HepG2 (cell line): Measurements from ENCODE around the gene SLC17A9. TPM values are rescaled to one million over a fixed set of nuclear protein-coding genes. Genes with fewer than 3 reads are reported as not detected.

Source experiments
- AFF4 ChIP-seq: sonication (generic); formaldehyde crosslinking; IDR thresholded peaks from 2 replicates; pipeline ENCODE4 v1.4.0; 2020; ENCODE audit warnings: missing genetic modification reagents
- BRCA1 ChIP-seq: sonication (generic); formaldehyde crosslinking; IDR thresholded peaks from 2 replicates; pipeline ENCODE4 v1.4.0; 2020; ENCODE audit warnings: missing genetic modification reagents
- CERS6 ChIP-seq: sonication (generic); formaldehyde crosslinking; IDR thresholded peaks from 2 replicates; pipeline ENCODE4 v1.5.0; 2020; ENCODE audit warnings: missing genetic modification reagents
- GATAD2A ChIP-seq: IDR thresholded peaks from 2 replicates; pipeline ENCODE4 v1.6.1; 2016
- IKZF4 ChIP-seq: sonication (generic); formaldehyde crosslinking; IDR thresholded peaks from 2 replicates; pipeline ENCODE4 v1.5.1; 2020; ENCODE audit warnings: borderline replicate concordance, mild to moderate bottlenecking, low read depth, missing genetic modification reagents; ENCODE audit errors: not compliant biosample characterization
- KMT2B ChIP-seq: IDR thresholded peaks from 2 replicates; pipeline ENCODE4 v1.6.1; 2016; ENCODE audit warnings: missing genetic modification reagents, missing compliant biosample characterization
- NFKBIZ ChIP-seq: IDR thresholded peaks from 2 replicates; pipeline ENCODE4 v1.6.1; 2018; ENCODE audit warnings: missing genetic modification reagents, missing compliant biosample characterization
- NR2F2 ChIP-seq: IDR thresholded peaks from 2 replicates; pipeline ENCODE4 v1.6.1; 2012; ENCODE audit warnings: low read depth, inconsistent platforms, borderline replicate concordance
- PAWR ChIP-seq: sonication (generic); formaldehyde crosslinking; IDR thresholded peaks from 2 replicates; pipeline ENCODE4 v1.4.0; 2020; ENCODE audit warnings: missing genetic modification reagents, mild to moderate bottlenecking, borderline replicate concordance
- PHF8 ChIP-seq: sonication (generic); formaldehyde crosslinking; IDR thresholded peaks from 2 replicates; pipeline ENCODE4 v1.5.0; 2020; ENCODE audit warnings: missing genetic modification reagents
- SNAPC2 ChIP-seq: sonication (generic); formaldehyde crosslinking; IDR thresholded peaks from 2 replicates; pipeline ENCODE4 v1.8.1; 2022; ENCODE audit warnings: mild to moderate bottlenecking, missing genetic modification reagents
- SOX13 ChIP-seq, 3 experiments: fragments of 450-650 bp in 1 of 3; sonication (generic) in 1 of 3; formaldehyde crosslinking in 1 of 3; IDR thresholded peaks in 2 of 3; conservative IDR thresholded peaks in 1 of 3; 2 replicates each; pipeline versions ENCODE4 v1.5.0 to v1.6.1; 2016 to 2020; ENCODE audit warnings: antibody characterized with exemption in 1 of 3, mild to moderate bottlenecking in 1 of 3, missing compliant biosample characterization in 1 of 3, missing genetic modification reagents in 1 of 3, moderate library complexity in 1 of 3
- YEATS2 ChIP-seq: sonication (generic); formaldehyde crosslinking; IDR thresholded peaks from 2 replicates; pipeline ENCODE4 v1.4.0; 2020; ENCODE audit warnings: missing genetic modification reagents, borderline replicate concordance
- ZFP41 ChIP-seq: sonication (generic); formaldehyde crosslinking; IDR thresholded peaks from 2 replicates; pipeline ENCODE4 v1.4.0; 2020; ENCODE audit warnings: mild to moderate bottlenecking, missing genetic modification reagents, borderline replicate concordance
- ZFP62 ChIP-seq: sonication (generic); formaldehyde crosslinking; IDR thresholded peaks from 2 replicates; pipeline ENCODE4 v1.4.0; 2020; ENCODE audit warnings: missing genetic modification reagents
- ZNF20 ChIP-seq: sonication (generic); formaldehyde crosslinking; IDR thresholded peaks from 2 replicates; pipeline ENCODE4 v1.4.0; 2020; ENCODE audit warnings: mild to moderate bottlenecking, moderate library complexity, missing genetic modification reagents
- ZNF547 ChIP-seq: sonication (generic); formaldehyde crosslinking; IDR thresholded peaks from 2 replicates; pipeline ENCODE4 v1.5.1; 2020; ENCODE audit warnings: mild to moderate bottlenecking, missing genetic modification reagents
- ZNF572 ChIP-seq: sonication (generic); formaldehyde crosslinking; IDR thresholded peaks from 2 replicates; pipeline ENCODE4 v1.5.1; 2020; ENCODE audit warnings: mild to moderate bottlenecking, missing genetic modification reagents
- ZNF7 ChIP-seq: IDR thresholded peaks from 2 replicates; pipeline ENCODE4 v1.6.1; 2016; ENCODE audit warnings: missing biosample characterization, missing genetic modification reagents
- polyA plus RNA-seq, 8 experiments: library from polyadenylated mRNA; depleted of rRNA in 3 of 8; stranded (reverse) in 7 of 8; unstranded in 1 of 8; fragments of >200 nt; fragmentation: Illumina TruSeq in 4 of 8; extraction: Trizol in 4 of 8; gene quantifications; 2 replicates each; pipeline versions ENCODE4 v1.2.1 to v1.2.3, GENCODE V29; 2011 to 2016; ENCODE audit warnings: low read depth in 4 of 8, missing spikeins in 1 of 8, mixed read lengths in 1 of 8; ENCODE audit not compliant: insufficient read depth in 1 of 8
- total RNA-seq, 5 experiments: library from RNA; depleted of rRNA; stranded (reverse); fragments of >200 nt; fragmentation: Illumina TruSeq; extraction: Trizol; gene quantifications; 2 replicates each; pipeline ENCODE4 v1.2.3, GENCODE V29; 2016; ENCODE audit warnings: low read depth in 1 of 5
- TF ChIP-seq, protein P1 (sequence below): sonication (generic); formaldehyde crosslinking; IDR thresholded peaks from 2 replicates; pipeline ENCODE4 v1.4.0; 2020; ENCODE audit warnings: mild to moderate bottlenecking, missing genetic modification reagents
- TF ChIP-seq, protein P2 (sequence below): sonication (generic); formaldehyde crosslinking; IDR thresholded peaks from 2 replicates; pipeline ENCODE4 v1.5.0; 2020; ENCODE audit warnings: missing genetic modification reagents

SLC17A9 gene
- total and polyA plus RNA-seq, 2 of the 13 experiments (the other 11 are each of a cell fraction or from before 2014, with no cell fraction given) = 110 to 191 TPM

DNA sequence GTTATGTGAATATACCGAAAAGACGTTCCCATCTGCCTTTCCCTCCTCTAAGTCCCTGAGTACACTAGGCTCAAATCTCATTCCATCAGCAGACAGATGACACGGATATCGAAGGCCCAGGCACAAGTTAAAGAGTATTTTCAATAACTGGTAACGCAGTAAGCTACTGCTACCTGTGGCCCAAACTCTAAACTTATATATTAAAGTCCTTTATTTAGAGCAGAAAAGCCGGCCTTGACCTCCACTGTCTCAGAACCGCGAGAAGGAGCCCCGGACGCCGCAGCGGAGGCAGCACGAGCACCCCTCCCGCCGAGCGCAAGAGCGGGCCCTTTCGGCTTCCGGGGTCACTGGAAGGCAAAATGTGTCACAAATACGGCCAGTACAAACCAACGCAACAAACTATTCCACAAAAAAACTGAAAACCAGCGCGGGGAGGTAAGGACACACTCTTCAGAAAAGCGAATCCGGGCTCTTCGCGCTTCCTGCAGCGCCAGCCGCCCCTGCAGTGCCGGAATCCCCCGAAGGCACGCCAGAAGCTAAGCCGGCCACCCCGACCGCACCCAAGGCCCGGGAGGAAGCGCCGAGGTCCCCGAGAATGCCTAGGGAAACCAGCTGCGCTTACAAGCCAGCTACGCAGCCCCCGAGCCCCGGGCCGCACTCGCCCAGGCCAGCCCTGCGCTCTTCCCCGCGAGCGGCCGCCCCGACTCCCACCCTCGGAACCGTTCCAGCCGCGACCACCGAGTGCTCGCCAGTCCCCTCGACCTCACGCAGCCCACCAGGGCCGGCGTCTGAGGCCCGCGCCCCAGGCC, 26.9 kb upstream of the SLC17A9 start (continued):
- TF ChIP-seq AFF4 (CRISPR knock-in tag) (no peak), CERS6 (CRISPR knock-in tag) (0 out of 2 replicates have a peak, but pooled peaks have one; percentile 21), GATAD2A (no peak), NR2F2 (0 out of 2 replicates have a peak, but pooled peaks have one; percentile 14), ZNF547 (CRISPR knock-in tag) (peak; percentile 68; the same call in 1 of the 2 replicates), BRCA1 (no peak; the same call in 1 of the 2 replicates), NFKBIZ (0 out of 2 replicates have a peak, but pooled peaks have one; percentile 20), ZNF7 (no peak), ZNF572 (CRISPR knock-in tag) (no peak), ZFP41 (CRISPR knock-in tag) (no peak), SNAPC2 (CRISPR knock-in tag) (peak; percentile 24; the same call in 1 of the 2 replicates), SOX13 (IDR thresholded peaks at IDR 0.05) (no peak), SOX13 (CRISPR knock-in tag; conservative IDR thresholded peaks at IDR 0.05 in 1 of 2, IDR thresholded peaks at IDR 0.05 in 1 of 2) (no peak), PAWR (CRISPR knock-in tag) (peak; percentile 60; the same call in 1 of the 2 replicates), YEATS2 (CRISPR knock-in tag) (0 out of 2 replicates have a peak, but pooled peaks have one; percentile 37), IKZF4 (CRISPR knock-in tag) (no peak), PHF8 (CRISPR knock-in tag) (peak; percentile 48), KMT2B (0 out of 2 replicates have a peak, but pooled peaks have one; percentile 21), ZFP62 (CRISPR knock-in tag) (0 out of 2 replicates have a peak, but pooled peaks have one; percentile 10), ZNF20 (no peak)
- TF ChIP-seq, protein P1, sequence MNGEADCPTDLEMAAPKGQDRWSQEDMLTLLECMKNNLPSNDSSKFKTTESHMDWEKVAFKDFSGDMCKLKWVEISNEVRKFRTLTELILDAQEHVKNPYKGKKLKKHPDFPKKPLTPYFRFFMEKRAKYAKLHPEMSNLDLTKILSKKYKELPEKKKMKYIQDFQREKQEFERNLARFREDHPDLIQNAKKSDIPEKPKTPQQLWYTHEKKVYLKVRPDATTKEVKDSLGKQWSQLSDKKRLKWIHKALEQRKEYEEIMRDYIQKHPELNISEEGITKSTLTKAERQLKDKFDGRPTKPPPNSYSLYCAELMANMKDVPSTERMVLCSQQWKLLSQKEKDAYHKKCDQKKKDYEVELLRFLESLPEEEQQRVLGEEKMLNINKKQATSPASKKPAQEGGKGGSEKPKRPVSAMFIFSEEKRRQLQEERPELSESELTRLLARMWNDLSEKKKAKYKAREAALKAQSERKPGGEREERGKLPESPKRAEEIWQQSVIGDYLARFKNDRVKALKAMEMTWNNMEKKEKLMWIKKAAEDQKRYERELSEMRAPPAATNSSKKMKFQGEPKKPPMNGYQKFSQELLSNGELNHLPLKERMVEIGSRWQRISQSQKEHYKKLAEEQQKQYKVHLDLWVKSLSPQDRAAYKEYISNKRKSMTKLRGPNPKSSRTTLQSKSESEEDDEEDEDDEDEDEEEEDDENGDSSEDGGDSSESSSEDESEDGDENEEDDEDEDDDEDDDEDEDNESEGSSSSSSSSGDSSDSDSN (CRISPR knock-in tag) = no peak
- TF ChIP-seq, protein P2, sequence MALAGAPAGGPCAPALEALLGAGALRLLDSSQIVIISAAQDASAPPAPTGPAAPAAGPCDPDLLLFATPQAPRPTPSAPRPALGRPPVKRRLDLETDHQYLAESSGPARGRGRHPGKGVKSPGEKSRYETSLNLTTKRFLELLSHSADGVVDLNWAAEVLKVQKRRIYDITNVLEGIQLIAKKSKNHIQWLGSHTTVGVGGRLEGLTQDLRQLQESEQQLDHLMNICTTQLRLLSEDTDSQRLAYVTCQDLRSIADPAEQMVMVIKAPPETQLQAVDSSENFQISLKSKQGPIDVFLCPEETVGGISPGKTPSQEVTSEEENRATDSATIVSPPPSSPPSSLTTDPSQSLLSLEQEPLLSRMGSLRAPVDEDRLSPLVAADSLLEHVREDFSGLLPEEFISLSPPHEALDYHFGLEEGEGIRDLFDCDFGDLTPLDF (CRISPR knock-in tag) = no peak
